A549 treated with AZD2906 at 1 μM for 4 hours (cell line): ENCODE results near the gene WRAP73. TPM values are rescaled to one million over a fixed set of nuclear protein-coding genes. Genes with fewer than 3 reads are reported as not detected.

Experiments used
- total RNA-seq: library from RNA; stranded (reverse); fragments of 200-300 nt; extraction: Qiagen RNA extraction; gene quantifications from 5 replicates; pipeline ENCODE4 v1.2.3, GENCODE V29; 2022

WRAP73 gene, protein sequence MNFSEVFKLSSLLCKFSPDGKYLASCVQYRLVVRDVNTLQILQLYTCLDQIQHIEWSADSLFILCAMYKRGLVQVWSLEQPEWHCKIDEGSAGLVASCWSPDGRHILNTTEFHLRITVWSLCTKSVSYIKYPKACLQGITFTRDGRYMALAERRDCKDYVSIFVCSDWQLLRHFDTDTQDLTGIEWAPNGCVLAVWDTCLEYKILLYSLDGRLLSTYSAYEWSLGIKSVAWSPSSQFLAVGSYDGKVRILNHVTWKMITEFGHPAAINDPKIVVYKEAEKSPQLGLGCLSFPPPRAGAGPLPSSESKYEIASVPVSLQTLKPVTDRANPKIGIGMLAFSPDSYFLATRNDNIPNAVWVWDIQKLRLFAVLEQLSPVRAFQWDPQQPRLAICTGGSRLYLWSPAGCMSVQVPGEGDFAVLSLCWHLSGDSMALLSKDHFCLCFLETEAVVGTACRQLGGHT
- 14.2 to 19.8 TPM (median 18.8 TPM) in 5 replicates for total RNA-seq

DNA sequence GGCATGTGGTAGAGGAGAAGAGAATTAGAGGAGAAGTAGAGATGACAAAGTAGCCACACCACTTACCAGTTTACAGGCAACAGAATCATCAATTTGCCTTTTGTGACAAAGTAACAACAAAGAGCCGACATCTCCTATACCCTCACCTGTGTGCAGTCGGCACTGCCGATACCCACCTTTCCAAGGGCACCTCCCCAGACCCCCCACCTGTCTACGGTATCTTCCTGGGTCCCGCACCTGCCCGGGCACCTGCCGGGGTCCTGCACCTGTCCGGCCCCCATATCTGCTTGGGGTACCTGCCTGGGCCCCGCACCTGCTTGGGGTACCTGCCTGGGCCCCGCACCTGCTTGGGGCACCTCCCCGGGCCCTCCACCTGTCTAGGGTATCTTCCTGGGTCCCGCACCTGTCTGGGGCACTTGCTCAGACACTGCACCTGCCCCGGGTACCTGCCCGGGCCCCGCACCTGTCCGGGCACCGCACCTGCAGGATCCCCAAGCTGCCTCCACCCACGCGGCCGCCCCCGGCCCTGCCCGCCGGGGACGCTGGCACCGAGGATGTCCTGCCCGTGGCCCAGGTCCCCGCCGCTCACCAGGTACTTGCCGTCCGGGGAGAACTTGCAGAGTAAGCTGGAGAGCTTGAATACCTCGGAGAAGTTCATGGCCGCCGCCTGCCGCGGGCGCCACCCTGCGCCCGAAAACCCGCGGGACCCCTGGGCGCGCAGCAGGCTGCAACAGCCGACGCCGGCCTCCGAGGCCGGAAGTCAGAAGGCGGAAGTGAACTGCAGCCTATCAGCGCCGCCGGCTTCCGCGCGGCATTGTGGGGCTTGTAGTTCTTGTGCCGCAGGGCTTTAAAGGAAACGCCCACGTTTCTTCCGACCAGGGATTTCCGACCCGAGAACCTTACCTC, at the start of gene WRAP73:
Gene WRAP73, minus strand, starts transcription at position 762 of the 906 bp plus-strand sequence. Its CDS starts 104 bp downstream, at position 658.

DNA sequence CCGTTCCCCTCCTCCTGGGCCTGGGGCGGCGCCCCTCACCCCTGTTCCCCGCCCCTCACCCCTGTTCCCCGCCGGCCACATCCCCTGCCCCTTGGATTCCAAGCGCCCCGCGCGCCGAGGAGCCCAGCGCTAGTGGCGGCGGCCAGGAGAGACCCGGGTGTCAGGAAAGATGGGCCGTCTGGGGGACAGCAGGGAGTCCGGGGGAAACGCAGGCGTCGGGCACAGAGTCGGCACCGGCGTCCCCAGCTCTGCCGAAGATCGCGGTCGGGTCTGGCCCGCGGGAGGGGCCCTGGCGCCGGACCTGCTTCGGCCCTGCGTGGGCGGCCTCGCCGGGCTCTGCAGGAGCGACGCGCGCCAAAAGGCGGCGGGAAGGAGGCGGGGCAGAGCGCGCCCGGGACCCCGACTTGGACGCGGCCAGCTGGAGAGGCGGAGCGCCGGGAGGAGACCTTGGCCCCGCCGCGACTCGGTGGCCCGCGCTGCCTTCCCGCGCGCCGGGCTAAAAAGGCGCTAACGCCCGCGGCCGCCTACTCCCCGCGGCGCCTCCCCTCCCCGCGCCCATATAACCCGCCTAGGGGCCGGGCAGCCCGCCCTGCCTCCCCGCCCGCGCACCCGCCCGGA, 2.1 kb upstream of the WRAP73 start, which contains the start of gene TP73:
Gene TP73, plus strand, starts transcription at position 587 of the 618 bp plus-strand sequence. CDS start 29,850 bp downstream, outside the sequence.

GRCh38 chr1:3624200-3625136, 25.4 kb downstream of the WRAP73 start, which contains the start of gene TPRG1L:
TPRG1L (plus strand) TSS chr1:3625015; CDS start chr1:3625073, 58 bp downstream.

GRCh38 chr1:3611170-3612019, 38.5 kb downstream of the WRAP73 start, which contains the start of gene MEGF6:
MEGF6 (minus strand) TSS chr1:3611508; CDS start chr1:3611268, 240 bp downstream.

Other genes starting within 250 kb of the WRAP73 start
- 3.9 to 5.2 TPM (median 5.0 TPM) in 5 replicates for gene ARHGEF16, start 195.4 kb downstream of the WRAP73 start, total RNA-seq
- gene MEGF6, start 38.6 kb downstream of the WRAP73 start, total RNA-seq = 6.3 to 10.6 TPM (median 8.0 TPM) in 5 replicates
- 27.2 to 31.5 TPM (median 29.8 TPM) in 5 replicates for gene TPRG1L, start 25.1 kb downstream of the WRAP73 start, total RNA-seq
- gene TP73, start 2.4 kb upstream of the WRAP73 start, total RNA-seq = 0.72 to 0.90 TPM (median 0.78 TPM) in 5 replicates
- gene CCDC27, start 102.3 kb upstream of the WRAP73 start, total RNA-seq = not detected in 5 replicates
- 0.89 to 2.2 TPM (median 1.5 TPM) in 5 replicates for gene SMIM1, start 122.6 kb upstream of the WRAP73 start, total RNA-seq
- 28.3 to 34.2 TPM (median 31.2 TPM) in 5 replicates for gene LRRC47, start 146.4 kb upstream of the WRAP73 start, total RNA-seq
- gene CEP104, start 207.1 kb upstream of the WRAP73 start, total RNA-seq = 14.1 to 17.4 TPM (median 16.7 TPM) in 5 replicates
- 2.9 to 4.3 TPM (median 3.4 TPM) in 5 replicates for gene DFFB, start 207.4 kb upstream of the WRAP73 start, total RNA-seq